AG20443 (cell line): ENCODE results near the gene RABGAP1.

Experiments used
- DNase-seq: peaks from one replicate; pipeline ENCODE4 v3.0.0; 2012; ENCODE audit warnings: low spot score, mixed read lengths

Gene RABGAP1

DNA sequence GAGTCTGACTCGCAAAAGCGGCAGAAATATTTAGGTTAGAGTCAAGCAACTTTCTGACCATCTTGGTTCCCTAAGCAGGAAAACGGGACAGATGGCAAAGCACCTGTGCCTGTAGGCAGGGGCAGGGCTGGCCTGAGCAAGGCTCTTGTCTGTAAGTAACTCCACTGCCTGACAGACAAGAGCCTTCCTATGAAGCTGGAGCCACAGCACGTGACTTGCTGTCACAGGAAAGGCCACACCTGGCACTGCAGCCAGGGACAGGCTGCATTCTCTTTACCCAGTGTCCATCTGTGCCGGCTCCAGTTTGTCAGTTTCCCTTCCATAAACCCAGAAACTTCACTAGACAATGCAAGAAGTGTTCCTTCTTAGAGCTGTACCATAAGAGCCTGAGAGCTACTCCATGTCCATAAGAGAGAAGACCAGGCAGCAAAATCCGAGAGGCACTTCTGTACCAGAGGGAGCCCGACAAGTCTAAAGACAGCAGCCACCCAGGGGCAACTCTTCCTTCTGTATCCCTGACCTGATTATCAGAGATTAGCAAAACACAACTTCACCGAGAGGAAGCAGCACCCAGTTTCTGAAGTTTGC is 170.7 kb downstream of the RABGAP1 start:
- no peak for DNase-seq

DNA sequence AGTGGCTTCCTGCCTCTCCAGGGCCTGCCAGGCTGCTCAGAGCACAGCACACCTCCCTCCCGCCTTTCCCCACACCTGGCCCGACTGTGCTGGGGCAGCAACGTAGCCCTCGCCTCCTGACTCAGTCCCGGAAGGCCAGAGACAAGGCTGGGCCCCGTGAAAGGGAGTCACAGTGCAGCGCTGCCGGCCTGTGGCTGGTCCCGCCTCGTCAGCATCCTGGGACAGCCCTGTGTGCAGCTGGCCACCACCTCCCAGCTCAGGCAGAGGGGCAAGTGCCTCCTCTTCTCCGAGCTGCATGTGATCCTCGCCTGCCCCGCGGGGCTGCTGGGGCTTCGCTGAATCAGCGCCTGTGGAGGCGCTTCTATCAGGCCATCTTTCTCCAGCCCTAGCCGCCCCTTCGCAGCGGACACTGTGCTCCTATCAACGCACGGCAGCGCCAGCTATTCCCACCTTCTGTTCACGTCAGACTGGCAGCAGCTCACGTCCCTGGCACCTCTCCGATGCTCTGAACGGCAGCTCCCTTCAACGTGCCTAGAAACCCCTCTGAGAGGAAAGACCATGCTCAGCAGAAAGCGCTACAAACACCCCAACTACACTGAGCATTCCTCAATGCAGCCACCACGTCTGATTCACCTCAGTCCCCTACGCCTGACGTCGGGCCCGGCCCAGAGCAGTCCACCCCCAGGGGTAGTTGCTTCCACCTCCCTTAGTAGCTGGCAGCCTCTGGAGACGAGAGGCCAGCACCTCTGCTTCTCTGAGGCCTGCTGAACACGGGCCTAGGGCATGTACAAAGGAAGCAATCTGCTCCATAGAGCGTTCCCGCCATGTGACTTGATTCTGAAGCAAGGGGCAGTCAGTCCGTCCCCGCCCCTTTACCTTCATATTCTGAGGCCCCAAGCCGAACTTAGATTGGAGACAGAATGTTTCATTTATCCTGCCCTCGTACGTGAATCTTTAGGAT is 171.5 kb downstream of the RABGAP1 start:
- DNase-seq = peak; percentile 66

DNA sequence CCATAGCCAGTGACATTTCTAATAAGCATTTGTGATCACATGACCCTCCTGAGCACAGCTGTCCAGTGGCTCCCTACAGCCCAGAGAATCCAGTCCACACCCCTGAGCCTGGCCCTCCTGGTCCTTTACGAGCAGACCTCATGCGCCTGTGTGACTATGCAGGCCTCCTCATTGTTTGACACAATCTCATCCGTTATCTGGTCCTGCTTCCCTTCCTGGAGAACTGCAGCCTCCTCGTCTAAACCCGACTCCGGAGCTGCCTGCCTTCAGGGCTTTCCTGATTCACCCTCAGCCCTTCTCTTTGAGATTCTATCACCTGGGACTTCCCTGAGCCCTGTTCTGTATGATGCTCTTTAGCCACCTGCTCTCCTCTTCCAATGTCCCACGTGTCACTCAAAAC is 172.4 kb downstream of the RABGAP1 start:
- DNase-seq = no peak

DNA sequence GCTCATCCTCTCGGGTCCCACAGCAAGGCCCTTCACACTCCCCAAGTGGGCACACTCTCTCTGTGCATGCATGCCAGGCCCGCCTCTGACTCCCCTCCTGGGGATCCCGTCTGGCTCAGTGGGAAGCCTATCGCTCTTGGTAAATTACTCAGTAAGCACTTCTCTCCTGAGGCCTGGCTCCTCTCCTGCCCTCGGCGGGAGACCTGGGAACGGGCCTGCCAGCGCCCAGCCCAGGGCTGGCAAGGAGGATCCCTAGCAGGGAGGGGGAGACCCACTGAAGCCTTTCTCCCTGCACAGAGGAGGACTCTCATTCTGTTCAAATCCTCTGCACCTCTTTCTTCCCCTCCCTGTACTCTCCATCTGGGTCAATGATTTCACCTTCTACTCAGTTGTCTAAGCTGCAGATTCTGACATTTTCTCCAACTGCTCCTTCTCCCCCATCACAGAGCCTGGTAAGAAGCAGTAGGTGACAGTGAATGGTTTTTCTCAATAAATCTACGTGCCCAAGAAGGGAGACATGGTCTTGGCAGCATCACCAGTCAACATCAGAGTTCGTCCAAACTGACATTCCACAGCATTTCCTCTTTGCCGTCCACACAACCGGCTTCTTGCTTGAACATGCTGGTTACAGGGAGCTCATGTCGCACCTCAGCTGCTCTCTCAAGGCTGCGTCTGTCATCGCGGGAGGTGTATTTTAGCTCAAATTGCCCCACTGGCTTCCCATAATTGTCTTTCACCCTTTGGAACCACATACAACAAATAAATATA is 174.5 kb downstream of the RABGAP1 start:
- DNase-seq = no peak

DNA sequence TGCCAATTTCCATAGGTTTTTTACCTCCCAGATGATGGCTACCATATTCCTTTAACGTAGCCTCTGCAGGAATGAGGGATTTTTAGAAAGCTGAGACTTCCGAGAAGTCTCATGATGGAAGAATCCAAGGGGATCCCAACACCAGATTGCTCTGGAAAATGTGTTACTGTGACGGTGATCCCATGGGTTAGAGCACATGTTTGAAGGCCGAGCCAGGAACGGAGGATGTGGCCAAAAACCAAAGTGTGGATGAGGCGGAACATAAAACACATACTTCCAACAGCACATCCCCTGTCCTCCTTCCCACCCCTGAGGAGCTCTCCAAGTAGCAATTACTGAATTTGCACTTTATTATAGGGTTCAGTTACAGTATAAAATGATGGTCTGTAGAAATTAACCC is 175.2 kb downstream of the RABGAP1 start:
- DNase-seq = no peak

DNA sequence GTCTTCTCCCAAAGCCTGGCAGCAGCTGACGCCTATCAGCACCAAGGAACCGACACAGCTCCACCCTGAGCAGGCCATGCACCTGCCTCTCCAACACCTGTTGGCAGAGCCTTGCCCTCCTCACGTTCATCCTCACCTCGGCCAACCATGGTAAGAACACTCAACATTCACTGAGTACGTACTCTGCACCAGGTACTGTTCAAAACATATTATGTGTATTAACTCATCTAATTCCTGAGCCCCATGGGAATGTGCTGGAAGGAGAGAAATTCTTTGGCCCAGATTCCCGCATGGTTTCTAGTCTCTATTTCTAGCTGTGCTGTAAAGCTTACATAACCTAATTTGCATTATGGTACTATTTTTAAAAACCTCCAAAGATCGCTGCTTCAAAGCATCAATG is 178.7 kb downstream of the RABGAP1 start:
- DNase-seq = no peak

DNA sequence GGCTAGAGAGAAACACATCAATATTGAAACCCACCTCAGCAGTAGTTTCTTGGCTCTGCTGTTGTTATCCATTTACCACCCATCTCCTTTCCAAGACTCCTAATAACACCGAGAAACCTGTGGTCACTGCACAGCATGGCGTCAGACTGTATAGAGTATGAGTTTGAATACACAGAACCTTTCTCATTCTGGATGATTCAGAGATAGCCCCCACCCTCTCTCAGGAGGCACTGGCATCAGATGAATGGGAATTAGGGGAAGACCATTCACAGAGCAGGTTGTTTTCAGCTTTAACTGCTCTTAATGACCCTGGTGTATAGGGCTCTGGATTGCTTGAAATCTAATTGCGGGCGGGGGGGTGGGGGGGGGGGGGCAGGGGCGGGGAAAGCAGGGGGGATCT is 179.3 kb downstream of the RABGAP1 start:
- no peak for DNase-seq

DNA sequence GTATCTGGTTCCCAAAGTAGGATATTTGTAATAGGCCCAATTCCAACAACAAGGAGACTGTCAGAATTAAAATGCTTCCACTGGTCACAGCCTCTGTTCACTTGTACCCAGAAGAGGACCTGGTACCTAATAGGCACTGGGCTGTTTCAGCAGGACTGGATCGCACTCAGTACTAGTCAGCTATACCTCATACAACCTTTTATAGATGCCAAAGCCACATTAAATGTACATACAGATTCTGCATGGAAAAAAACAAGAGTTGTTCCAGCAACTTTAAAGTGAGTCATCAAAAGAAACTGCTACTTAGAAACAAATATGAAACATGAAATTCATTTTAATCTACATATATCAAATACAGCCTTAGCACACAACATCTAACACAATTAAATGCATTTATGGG is 180.1 kb downstream of the RABGAP1 start:
- DNase-seq = no peak

DNA sequence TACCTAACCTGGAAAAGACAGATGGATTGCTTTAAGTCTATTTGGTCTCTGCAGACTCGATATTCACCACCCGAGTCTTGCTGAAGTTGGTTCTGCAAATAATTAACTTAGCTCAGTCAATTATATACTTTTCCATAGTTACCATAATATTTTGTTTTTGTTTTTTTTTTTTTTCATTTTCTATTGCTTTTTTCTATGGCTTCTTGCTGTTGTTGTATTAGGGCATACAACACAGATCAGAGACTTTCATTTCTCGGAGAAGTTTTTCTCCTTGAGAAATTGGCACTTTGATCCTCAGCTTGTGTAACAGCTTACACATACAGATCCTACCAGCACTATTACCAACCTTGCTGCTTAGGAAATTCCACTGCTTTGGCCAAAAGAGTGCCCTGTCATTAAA is 180.6 kb downstream of the RABGAP1 start:
- no peak for DNase-seq

DNA sequence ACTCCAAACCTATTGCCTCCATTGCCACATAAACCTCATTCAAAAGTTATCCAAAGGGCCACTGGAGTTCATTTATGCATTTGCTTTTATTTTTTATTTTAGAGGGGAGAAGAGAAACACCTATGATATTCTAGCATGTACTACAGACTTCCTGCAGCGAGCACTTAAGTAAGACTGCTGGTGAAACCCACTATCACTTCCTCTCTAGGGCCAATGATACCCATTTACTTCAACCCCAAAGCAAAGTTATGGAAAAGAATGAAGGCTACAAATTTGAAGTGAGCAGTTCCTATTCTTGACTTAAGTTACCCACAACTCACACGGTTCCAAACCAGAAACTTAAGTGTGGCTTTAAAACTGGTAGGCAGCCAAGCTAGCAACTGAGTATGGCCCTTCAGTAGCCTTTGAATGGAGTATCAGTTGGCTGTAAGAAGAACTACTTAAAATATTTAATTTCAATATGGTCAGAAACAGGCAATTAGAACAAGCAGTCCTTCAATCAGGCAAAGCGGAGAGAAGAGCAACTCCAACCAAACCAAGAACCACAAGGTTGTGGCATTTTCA is 186.8 kb downstream of the RABGAP1 start:
- DNase-seq = no peak

DNA sequence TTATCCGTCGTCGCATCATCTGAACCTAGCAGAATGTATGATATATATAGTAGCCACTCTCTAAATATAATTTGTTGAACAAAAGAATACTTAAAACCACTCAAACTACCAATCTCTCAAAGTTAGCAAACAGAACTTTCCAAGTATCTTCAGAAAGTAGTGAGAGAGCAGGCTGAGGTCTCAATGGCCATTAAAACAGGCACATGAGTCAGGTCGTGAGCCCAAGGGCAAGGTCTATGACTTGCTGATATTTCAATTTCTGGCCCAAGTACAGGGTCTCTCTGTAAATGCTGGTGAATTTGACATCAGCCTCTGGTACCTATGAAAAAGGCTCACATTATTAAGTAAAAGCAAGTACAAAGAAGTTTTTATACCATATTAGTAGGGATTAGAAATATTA is 187.8 kb downstream of the RABGAP1 start:
- no peak for DNase-seq

DNA sequence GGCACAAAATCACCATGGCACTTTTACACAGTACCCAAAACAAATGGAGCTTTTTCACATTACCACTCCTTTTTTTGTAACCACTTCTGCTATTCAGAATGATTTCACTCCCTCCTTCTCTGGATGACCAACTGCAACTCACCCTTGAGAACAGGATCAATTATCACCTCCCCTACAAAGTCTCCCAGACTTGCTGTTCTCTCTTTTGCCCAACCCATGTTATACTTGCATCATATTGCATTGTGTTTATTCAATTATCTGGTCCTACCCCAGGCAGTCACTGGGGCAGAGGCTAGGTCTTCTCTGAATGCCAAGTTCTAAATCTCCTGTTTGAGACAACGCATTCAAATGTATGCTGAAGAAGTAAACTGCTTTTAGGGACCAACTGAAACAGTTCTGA is 188.6 kb downstream of the RABGAP1 start:
- no peak for DNase-seq

DNA sequence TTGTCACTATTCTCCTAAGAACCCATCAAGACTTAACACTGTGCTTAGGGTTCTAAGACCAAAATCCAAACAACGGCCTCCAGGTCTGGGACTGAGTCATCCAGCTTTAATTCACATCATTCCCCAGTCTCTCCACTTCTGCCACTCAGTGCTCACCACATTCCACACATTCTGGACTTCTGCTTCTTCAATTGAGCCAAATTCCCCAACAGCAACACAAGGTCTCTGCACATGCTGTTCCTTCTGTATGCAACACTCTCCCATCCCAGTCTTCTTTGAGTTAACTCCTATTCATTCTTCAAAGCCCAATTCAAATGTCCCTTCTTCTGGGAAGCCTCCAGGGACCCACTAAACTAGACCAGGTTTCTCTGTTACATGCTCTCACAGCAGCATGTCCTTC is 190.4 kb downstream of the RABGAP1 start:
- DNase-seq = peak; percentile 71

DNA sequence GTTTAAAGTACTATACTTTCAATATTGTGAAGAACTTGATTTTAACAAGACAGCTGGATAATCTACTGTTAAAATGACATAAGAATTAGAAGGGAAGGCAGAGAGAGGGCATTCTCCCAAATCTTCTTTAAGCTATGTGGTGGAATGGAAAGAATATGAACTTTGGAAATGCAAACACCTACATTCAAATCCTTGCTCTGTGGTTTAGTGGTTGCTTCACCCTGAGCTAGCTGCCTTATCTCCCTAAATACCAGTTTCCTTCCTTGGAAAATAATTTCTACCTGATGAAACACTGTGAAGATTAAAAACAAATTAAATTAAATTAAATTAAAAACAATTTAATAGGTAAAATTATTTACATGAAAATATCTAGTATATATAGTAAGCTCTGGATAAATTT is 191.2 kb downstream of the RABGAP1 start:
- no peak for DNase-seq

DNA sequence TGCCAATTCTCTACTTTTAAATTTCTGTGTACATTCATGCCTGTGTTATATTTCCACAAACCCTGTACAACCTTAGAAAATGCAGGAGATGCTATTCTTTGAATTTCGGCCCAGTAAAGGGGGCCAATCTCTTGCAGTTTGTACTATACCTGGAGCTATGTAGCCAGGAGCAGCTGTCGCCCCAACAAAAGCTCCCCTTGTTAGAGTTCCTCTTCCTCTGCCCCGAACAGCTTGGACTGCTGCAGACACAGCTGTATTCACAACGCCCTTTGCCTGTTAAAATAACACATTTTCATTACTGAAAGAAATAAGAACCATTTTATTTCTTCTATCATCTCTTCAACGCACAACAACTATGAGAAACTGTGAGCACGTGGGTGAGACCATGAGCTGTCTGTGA is 191.9 kb downstream of the RABGAP1 start:
- no peak for DNase-seq

DNA sequence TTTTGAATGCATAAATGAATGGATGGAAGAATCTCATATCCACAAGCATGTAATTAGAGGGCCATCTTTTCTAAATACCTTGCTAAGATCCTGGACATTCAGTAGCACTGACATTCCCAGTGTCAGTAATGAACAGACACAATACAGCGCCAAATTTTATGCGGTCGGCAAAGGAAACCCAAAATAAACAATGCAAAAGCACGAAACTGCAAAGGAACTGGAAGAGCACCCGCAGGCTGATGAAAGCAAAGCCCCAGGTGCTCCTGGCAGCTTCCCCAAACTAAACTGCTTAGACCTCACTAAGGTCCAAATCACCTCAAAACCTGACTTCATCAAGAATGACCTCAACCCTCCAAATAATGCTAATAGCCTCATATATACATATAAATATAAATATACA is 194.6 kb downstream of the RABGAP1 start:
- DNase-seq = no peak

DNA sequence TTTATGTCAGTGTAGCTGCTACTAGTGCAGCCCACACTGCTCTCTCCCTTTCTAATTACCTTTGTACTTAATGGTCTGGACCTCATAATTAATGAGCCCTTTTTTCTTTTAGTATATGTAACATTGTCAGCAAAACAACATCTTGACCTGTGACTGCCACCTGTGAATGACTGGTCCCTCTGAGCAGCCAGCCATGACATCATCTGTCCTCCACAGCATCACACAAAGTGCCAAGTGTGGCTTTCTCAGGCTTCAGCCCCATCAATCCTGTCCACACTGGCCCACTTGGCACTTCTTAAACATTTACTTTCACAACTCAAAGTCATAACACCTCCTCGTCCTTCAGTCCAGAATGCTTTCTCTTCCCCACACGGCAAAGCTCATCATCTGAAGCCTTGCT is 197.3 kb downstream of the RABGAP1 start:
- DNase-seq = no peak

DNA sequence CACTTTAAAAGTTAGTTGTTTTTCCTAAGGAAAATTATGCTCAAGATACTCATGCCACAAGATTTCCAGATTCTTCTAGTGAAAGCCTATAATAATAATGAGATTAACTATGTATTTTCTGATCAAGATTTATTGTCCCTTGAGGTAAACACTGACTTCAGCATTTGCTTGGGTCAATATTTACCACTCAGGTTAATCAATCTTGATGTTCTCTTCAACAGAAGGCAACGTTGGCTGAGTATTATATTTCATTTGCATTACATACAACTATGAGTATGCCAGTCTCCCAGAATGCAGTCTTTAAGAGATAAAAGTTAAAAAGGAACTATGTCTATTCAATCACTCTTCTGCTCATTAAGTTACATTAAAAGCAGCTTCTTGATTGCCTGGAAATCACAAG is 208.2 kb downstream of the RABGAP1 start:
- DNase-seq = no peak

DNA sequence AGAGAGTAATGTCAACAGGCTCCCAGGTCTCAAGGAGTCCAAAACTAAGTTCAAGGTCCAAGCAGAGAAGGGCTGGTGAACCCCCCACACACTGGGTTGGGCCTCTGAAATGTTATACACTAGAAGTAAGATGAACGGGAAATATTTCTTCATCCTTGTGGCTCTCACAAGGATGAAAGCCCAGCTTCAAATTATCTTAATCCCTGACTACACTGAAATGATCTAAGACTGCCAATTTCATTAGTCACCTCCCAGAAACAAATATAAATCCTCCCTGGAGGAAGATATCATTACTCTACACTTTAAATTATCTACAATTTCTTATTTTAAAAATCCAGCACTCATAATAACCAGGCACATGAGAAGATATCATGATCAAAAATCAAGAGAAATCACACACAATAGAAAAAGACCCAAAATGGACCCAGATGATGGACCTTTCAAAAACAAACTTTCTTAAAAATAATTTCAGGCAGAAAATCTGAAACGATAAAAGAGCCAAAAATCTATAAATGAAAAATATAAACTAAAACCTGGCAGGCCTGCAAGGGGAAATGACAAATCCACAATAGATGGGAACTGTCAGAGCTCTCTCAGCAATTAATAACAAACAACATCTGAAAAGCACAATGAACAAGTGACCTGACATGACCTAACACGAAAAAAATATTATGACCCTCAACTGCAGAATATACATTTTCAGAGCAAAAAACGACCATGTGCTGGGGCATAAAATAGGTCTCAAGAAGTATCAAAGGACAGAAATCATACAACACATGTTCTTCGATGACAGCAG is 210.1 kb downstream of the RABGAP1 start:
- DNase-seq = no peak
